Skeletal muscle tissue (tissue), 4 donors: ENCODE measurements around the gene CNTNAP2. TPM values are rescaled to one million over a fixed set of nuclear protein-coding genes. Genes with fewer than 3 reads are reported as not detected.

Source experiments
- H3K27ac ChIP-seq: one replicate; pipeline ENCODE4 v1.7.0; 2013; ENCODE audit warnings: mild to moderate bottlenecking, low read depth, low read length, inconsistent platforms
- H3K27me3 ChIP-seq, 3 donors: one replicate each; pipeline ENCODE4 v1.7.0; 2013; ENCODE audit warnings: low read length in 3 of 3; ENCODE audit not compliant: control insufficient read depth in 3 of 3, insufficient read depth in 3 of 3
- H3K36me3 ChIP-seq, 3 donors: one replicate each; pipeline ENCODE4 v1.7.0; 2013; ENCODE audit warnings: low read length in 3 of 3; ENCODE audit not compliant: control insufficient read depth in 3 of 3, insufficient read depth in 3 of 3
- H3K4me1 ChIP-seq, 3 donors: one replicate each; pipeline ENCODE4 v1.7.0; 2013; ENCODE audit warnings: low read length in 3 of 3, mild to moderate bottlenecking in 3 of 3; ENCODE audit not compliant: control insufficient read depth in 3 of 3, insufficient read depth in 3 of 3
- H3K4me3 ChIP-seq, 3 donors: one replicate each; pipeline ENCODE4 v1.7.0; 2013; ENCODE audit warnings: low read length in 3 of 3
- H3K9ac ChIP-seq, 3 donors: one replicate each; pipeline ENCODE4 v1.7.0; 2013; ENCODE audit warnings: low read length in 3 of 3, mild to moderate bottlenecking in 3 of 3, moderate library complexity in 2 of 3, low read depth in 1 of 3
- H3K9me3 ChIP-seq, 3 donors: one replicate each; pipeline ENCODE4 v1.7.0; 2013; ENCODE audit warnings: low read length in 3 of 3; ENCODE audit not compliant: control insufficient read depth in 3 of 3
- total RNA-seq: library from RNA; depleted of rRNA; stranded (reverse); fragments of >200 nt; gene quantifications from one replicate; pipeline ENCODE4 v1.2.3, GENCODE V29; 2014
- donor health status: Osteomylitis.

The CNTNAP2 gene
- total RNA-seq, 1 donor from 2014 or later = 14.1 TPM

DNA sequence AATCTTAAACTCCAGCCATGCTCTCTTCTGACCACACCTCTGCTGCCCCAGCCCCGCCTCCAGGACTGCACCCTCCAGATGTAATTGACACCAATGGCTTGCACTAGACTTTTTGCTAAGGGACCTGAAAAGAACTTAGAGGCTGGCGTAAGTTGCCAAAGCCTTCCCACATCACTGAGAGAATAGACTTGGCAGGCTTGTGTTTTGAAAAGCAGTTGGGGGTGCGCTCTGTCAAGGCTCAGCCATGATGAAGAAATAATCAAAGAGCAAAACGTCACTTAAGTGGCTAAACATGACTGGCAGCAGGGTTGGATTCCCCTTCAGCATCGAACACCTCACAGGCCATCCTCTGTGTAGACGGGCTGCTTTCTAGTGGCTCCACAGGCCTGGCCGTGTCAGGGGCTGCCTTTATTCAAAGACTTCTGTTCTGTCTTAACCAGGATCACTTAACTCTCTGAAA lies 2278.8 kb downstream of the CNTNAP2 start:
- Histone ChIP-seq H3K36me3 (no peaks in the 10 kb centered on the region), H3K9me3 (no peaks in the 10 kb centered on the region), H3K27me3 (peaks cover 3 to 19% (median 7%) of the 10 kb centered on the region in 3 donors), H3K4me1 (no peaks in the 10 kb centered on the region), H3K27ac (no peak overlapping the region), H3K9ac (no peak overlapping the region), H3K4me3 (no peak overlapping the region)

DNA sequence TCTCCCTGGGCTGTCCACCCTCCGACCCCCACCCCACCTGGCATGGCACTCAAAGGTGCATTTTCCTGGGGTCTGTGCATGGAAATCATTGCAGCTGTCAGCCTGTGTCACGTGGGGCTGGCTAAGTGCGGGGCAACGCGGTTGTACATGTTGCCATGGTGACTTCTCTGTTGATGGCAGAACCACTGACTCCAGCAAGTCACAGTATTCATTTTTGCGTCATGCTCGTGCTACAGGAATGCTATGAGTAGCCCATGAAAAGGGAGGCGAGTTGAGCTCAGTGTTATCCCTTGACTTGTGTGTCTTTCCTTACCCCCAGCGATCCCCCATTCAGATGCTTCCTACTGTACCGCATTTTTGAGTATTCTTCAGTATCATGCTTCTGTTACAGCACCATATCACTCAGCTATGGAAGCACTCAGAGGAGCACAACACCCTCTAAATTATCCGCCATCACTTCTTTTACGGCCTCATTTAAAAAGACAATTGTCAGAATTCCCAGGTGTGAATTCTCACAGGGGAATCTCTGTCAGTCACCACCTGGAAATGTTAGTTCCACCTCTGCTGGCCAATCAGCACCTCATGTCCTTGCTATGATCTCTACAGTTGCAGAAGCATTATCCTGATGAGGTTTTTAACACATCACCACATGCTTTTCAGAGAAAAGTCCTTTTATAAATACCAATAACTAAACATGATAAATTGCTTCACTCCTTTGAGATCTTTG lies 2279.6 kb downstream of the CNTNAP2 start:
- H3K9ac ChIP-seq = no peak overlapping the region
- no peaks in the 10 kb centered on the region for H3K9me3 ChIP-seq
- H3K4me1 ChIP-seq = no peaks in the 10 kb centered on the region
- H3K36me3 ChIP-seq = no peaks in the 10 kb centered on the region
- no peak overlapping the region for H3K4me3 ChIP-seq
- H3K27ac ChIP-seq = no peak overlapping the region
- H3K27me3 ChIP-seq = peaks cover 3 to 22% (median 7%) of the 10 kb centered on the region in 3 donors

GRCh38 chr7:148397056-148397455 lies 2280.5 kb downstream of the CNTNAP2 start:
- peaks cover 3 to 23% (median 7%) of the 10 kb centered on the region in 3 donors for H3K27me3 ChIP-seq
- H3K9ac ChIP-seq = no peak overlapping the region
- no peaks in the 10 kb centered on the region for H3K4me1 ChIP-seq
- H3K36me3 ChIP-seq = no peaks in the 10 kb centered on the region
- H3K27ac ChIP-seq = no peak overlapping the region
- H3K9me3 ChIP-seq = no peaks in the 10 kb centered on the region
- H3K4me3 ChIP-seq = no peak overlapping the region

DNA sequence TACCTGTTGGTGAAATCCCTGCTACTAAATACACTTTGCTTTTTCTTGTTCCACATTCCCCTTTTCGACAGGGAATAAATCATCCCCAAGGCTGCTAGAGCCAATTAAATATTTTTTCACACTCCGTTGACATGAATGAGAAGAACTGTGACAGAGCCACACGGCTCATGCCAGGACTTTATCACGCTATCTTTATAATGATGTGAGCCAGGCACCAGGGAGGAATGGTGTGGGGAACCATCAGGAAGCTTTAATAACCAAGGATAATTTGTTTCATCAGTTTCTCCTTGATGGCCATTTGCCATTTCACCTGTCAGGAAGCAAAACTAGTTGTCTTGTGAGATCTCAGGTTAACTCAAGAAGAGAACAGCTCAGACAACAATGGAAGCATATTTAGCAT lies 2280.9 kb downstream of the CNTNAP2 start:
- no peak overlapping the region for H3K4me3 ChIP-seq
- no peaks in the 10 kb centered on the region for H3K36me3 ChIP-seq
- H3K4me1 ChIP-seq = no peaks in the 10 kb centered on the region
- peaks cover 3 to 23% (median 7%) of the 10 kb centered on the region in 3 donors for H3K27me3 ChIP-seq
- no peak overlapping the region for H3K27ac ChIP-seq
- no peak overlapping the region for H3K9ac ChIP-seq
- H3K9me3 ChIP-seq = no peaks in the 10 kb centered on the region

DNA sequence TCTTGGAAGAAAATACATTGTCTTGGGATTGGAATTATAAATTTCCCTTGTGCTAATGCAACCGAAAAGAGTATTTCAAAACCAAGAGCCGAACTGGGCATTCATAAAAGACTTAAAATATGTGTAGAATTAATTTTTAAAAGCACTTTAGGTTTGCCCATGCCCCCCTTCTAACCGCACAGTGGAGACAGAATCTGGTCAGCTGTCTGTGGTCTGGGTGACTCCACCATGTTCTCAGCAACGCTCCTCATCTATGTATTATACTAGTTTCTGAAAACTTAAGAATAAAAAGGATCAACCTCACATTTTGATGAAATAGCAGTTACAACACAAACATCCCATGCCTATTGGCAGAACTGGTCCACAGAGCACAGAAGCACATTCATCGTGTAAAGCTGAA lies 2281.4 kb downstream of the CNTNAP2 start:
- Histone ChIP-seq H3K36me3 (no peaks in the 10 kb centered on the region), H3K9me3 (no peaks in the 10 kb centered on the region), H3K27me3 (peaks cover 3 to 23% (median 7%) of the 10 kb centered on the region in 3 donors), H3K4me3 (no peak overlapping the region), H3K4me1 (no peaks in the 10 kb centered on the region), H3K9ac (no peak overlapping the region), H3K27ac (no peak overlapping the region)

- H3K9me3 ChIP-seq = no peaks in the 10 kb centered on the region
- H3K4me3 ChIP-seq = no peak overlapping the region
- H3K9ac ChIP-seq = no peak overlapping the region
- H3K27ac ChIP-seq = no peak overlapping the region
- no peaks in the 10 kb centered on the region for H3K4me1 ChIP-seq
- H3K27me3 ChIP-seq = peaks cover 3 to 23% (median 7%) of the 10 kb centered on the region in 3 donors
- H3K36me3 ChIP-seq = no peaks in the 10 kb centered on the region
Measured at GRCh38 chr7:148398844-148399365, 2282.3 kb downstream of the CNTNAP2 start.

DNA sequence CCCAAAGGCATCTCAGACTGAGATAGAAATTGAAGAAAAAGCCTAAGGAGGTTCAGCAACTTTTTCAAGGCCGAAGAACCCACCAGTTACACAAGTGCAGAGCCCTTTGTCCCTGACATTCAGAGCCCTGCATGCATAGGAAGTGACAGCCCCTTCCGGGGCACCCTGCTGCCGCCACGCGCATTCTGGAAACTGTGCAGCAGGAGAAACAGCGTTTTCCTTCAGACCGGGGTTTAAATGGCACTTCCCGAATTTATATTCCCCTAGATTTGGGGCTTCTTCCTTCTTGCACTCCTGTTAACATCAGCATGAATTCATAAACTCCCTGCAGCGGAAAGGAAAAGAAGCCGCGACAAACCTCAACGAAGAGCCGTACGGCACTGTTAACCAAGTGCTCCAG lies 2283.5 kb downstream of the CNTNAP2 start:
- Histone ChIP-seq H3K27me3 (peaks cover 3 to 23% (median 7%) of the 10 kb centered on the region in 3 donors), H3K4me3 (no peak overlapping the region), H3K36me3 (no peaks in the 10 kb centered on the region), H3K27ac (no peak overlapping the region), H3K9me3 (no peaks in the 10 kb centered on the region), H3K9ac (no peak overlapping the region), H3K4me1 (no peaks in the 10 kb centered on the region)

GRCh38 chr7:148402159-148402558 lies 2285.6 kb downstream of the CNTNAP2 start:
- Histone ChIP-seq H3K36me3 (no peaks in the 10 kb centered on the region), H3K4me3 (no peak overlapping the region), H3K9ac (no peak overlapping the region), H3K9me3 (no peaks in the 10 kb centered on the region), H3K27me3 (peaks cover 0 to 16% (median under 1%) of the 10 kb centered on the region in 3 donors), H3K27ac (no peak overlapping the region), H3K4me1 (no peaks in the 10 kb centered on the region)

- peaks cover 0 to 16% (median 0%) of the 10 kb centered on the region in 3 donors for H3K27me3 ChIP-seq
- no peaks in the 10 kb centered on the region for H3K9me3 ChIP-seq
- no peaks in the 10 kb centered on the region for H3K36me3 ChIP-seq
- no peak overlapping the region for H3K4me3 ChIP-seq
- no peaks in the 10 kb centered on the region for H3K4me1 ChIP-seq
- no peak overlapping the region for H3K27ac ChIP-seq
- H3K9ac ChIP-seq = no peak overlapping the region
Measured at GRCh38 chr7:148403466-148403993, 2286.9 kb downstream of the CNTNAP2 start.

DNA sequence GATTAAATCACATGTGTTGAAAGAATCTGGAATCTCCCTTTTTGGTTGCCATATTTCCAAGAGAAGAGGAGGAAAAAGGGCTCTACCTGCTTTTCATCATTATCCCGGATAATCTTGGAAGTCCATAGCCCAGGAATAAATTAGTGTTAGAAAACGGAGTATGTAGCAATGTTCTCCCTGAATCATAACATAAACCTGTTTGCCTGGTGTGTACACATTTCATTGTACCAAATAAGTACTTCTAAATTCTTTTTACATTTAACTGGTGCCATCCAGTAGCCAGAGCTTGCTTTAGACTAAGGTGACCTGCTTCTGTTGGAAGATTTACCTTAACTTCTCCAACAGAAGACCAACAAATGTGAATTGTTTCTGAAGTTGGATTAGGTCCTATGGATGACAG lies 2291.7 kb downstream of the CNTNAP2 start:
- H3K9ac ChIP-seq = no peak overlapping the region
- no peak overlapping the region for H3K4me3 ChIP-seq
- no peaks in the 10 kb centered on the region for H3K9me3 ChIP-seq
- H3K4me1 ChIP-seq = no peaks in the 10 kb centered on the region
- H3K27me3 ChIP-seq = peaks cover 0 to 3% (median 0%) of the 10 kb centered on the region in 3 donors
- H3K27ac ChIP-seq = no peak overlapping the region
- no peaks in the 10 kb centered on the region for H3K36me3 ChIP-seq
